ENCODE data around the gene P2RY6. TPM values are rescaled to one million over a fixed set of nuclear protein-coding genes. Genes with fewer than 3 reads are reported as not detected.
A peak's percentile ranks its signal among the peaks of the same experiment; 100 is the strongest.

P2RY6 gene
- total and polyA plus RNA-seq, 2 donors from 2014 or later = 6.7 to 17.9 TPM

DNA sequence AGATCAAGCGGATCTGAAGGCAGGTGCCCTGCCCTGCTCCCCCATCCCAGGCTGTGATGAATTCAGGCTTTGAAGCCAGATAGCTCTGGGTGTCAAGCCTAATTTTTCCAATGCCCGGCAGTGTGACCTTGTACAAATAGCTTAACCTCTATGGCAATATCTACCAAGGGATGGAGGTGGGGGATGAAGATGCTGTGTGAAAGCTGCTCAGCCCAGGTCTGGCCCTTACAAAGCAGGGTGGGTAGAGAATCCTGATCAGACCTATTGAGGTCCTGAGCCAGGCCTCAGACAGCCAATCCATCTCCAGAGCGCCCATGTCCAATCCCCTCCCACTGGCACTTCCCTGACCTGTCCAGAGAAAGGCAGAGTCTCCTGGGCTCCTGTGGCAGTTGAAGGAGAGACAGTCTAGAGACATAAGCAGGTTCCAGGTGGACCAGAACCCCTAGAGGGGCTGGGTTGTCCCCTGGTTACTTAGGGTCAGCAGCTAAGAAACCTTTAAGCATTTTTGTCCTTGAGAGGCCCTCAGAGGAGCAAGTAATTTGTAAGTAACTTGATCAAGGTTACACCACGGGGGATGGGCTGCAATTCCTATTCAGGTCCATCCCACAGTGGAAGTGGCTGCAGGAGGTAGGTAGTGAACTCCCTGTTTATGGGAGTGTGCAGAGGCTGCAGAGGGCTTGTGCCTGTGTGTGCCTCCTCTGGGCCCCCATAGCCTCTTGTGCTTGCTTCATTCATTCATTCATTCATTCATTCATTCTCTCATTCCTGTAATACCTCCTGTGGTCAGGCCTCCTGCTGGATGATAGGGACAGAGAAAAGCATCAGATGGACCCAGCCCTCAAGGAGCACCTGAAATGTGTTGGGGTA is 43.6 kb upstream of the P2RY6 start:
- H3K27me3 ChIP-seq (ENCODE audit: control insufficient read depth, insufficient read depth, low read length) = no peaks in the 10 kb centered on the region
- no peak for FAIRE-seq
- peak in 2 of 5 donors; percentile 29 to 42 for DNase-seq
- H3K4me1 ChIP-seq (ENCODE audit: control insufficient read depth in 2 of 3, insufficient read depth in 2 of 3, low read depth in 1 of 3, low read length in 3 of 3) = no peaks in the 10 kb centered on the region
- no peak overlapping the region for H3K4me3 ChIP-seq (ENCODE audit: low read length in 3 of 3)
- no peaks in the 10 kb centered on the region for H3K9me3 ChIP-seq (ENCODE audit: control insufficient read depth in 2 of 3, insufficient read depth in 1 of 3, low read length in 3 of 3)
- intact Hi-C loops (cut with DNase I) = no loop called here
- TF ChIP-seq, protein P1, sequence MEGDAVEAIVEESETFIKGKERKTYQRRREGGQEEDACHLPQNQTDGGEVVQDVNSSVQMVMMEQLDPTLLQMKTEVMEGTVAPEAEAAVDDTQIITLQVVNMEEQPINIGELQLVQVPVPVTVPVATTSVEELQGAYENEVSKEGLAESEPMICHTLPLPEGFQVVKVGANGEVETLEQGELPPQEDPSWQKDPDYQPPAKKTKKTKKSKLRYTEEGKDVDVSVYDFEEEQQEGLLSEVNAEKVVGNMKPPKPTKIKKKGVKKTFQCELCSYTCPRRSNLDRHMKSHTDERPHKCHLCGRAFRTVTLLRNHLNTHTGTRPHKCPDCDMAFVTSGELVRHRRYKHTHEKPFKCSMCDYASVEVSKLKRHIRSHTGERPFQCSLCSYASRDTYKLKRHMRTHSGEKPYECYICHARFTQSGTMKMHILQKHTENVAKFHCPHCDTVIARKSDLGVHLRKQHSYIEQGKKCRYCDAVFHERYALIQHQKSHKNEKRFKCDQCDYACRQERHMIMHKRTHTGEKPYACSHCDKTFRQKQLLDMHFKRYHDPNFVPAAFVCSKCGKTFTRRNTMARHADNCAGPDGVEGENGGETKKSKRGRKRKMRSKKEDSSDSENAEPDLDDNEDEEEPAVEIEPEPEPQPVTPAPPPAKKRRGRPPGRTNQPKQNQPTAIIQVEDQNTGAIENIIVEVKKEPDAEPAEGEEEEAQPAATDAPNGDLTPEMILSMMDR (IDR thresholded peaks at IDR 0.05; ENCODE audit: borderline replicate concordance, extremely low read depth, insufficient read depth) = no peak
- H3K27ac ChIP-seq (ENCODE audit: low read depth in 2 of 2, low read length in 2 of 2) = no peak overlapping the region
- no peak overlapping the region for H3K9ac ChIP-seq (ENCODE audit: low read length in 3 of 3)
- no peaks in the 10 kb centered on the region for H3K36me3 ChIP-seq (ENCODE audit: control insufficient read depth in 2 of 3, insufficient read depth in 3 of 3, low read length in 3 of 3)

GRCh38 chr11:73229321-73229895 is 42.7 kb upstream of the P2RY6 start:
- no peak overlapping the region for H3K9ac ChIP-seq (ENCODE audit: low read length in 3 of 3)
- no peaks in the 10 kb centered on the region for H3K4me1 ChIP-seq (ENCODE audit: control insufficient read depth in 2 of 3, insufficient read depth in 2 of 3, low read depth in 1 of 3, low read length in 3 of 3)
- no peaks in the 10 kb centered on the region for H3K27me3 ChIP-seq (ENCODE audit: control insufficient read depth, insufficient read depth, low read length)
- TF ChIP-seq, protein P1 (IDR thresholded peaks at IDR 0.05; ENCODE audit: borderline replicate concordance, extremely low read depth, insufficient read depth) = no peak
- H3K4me3 ChIP-seq (ENCODE audit: low read length in 3 of 3) = no peak overlapping the region
- H3K9me3 ChIP-seq (ENCODE audit: control insufficient read depth in 2 of 3, insufficient read depth in 1 of 3, low read length in 3 of 3) = no peaks in the 10 kb centered on the region
- intact Hi-C loops (cut with DNase I) = no loop called here
- no peak overlapping the region for H3K27ac ChIP-seq (ENCODE audit: low read depth in 2 of 2, low read length in 2 of 2)
- FAIRE-seq (no peak), DNase-seq (peak in 2 of 5 donors; percentile 47 to 63)
- H3K36me3 ChIP-seq (ENCODE audit: control insufficient read depth in 2 of 3, insufficient read depth in 3 of 3, low read length in 3 of 3) = no peaks in the 10 kb centered on the region

GRCh38 chr11:73229896-73230875 is 42.0 kb upstream of the P2RY6 start:
- Histone ChIP-seq H3K4me3 (ENCODE audit: low read length in 3 of 3) (no peak overlapping the region), H3K9me3 (ENCODE audit: control insufficient read depth in 2 of 3, insufficient read depth in 1 of 3, low read length in 3 of 3) (no peaks in the 10 kb centered on the region), H3K9ac (ENCODE audit: low read length in 3 of 3) (no peak overlapping the region), H3K27ac (ENCODE audit: low read depth in 2 of 2, low read length in 2 of 2) (no peak overlapping the region), H3K36me3 (ENCODE audit: control insufficient read depth in 2 of 3, insufficient read depth in 3 of 3, low read length in 3 of 3) (no peaks in the 10 kb centered on the region), H3K4me1 (ENCODE audit: control insufficient read depth in 2 of 3, insufficient read depth in 2 of 3, low read depth in 1 of 3, low read length in 3 of 3) (no peaks in the 10 kb centered on the region), H3K27me3 (ENCODE audit: control insufficient read depth, insufficient read depth, low read length) (no peaks in the 10 kb centered on the region)
- peak in 1 of 5 donors; percentile 6 for DNase-seq
- no peak for FAIRE-seq
- TF ChIP-seq, protein P1 (IDR thresholded peaks at IDR 0.05; ENCODE audit: borderline replicate concordance, extremely low read depth, insufficient read depth) = no peak
- intact Hi-C loops (cut with DNase I) = no loop called here

Data from kidney (tissue), 14 donors.